Measurements from ENCODE around the gene UNC79.
"Not testable (repeated sequence)": the region's sequence is repeated elsewhere in the genome, so short reads cannot be mapped to it uniquely, and the experiment has no call there.

Gene UNC79

GRCh38 chr14:93496856-93497741, 66.4 kb downstream of the UNC79 start:
- no peak for DNase-seq

GRCh38 chr14:93510056-93510455, 79.3 kb downstream of the UNC79 start:
- no peak for DNase-seq

- DNase-seq = no peak
These were observed 80.3 kb downstream of the UNC79 start for GRCh38 chr14:93511001-93511400.

GRCh38 chr14:93520053-93520607, 89.4 kb downstream of the UNC79 start:
- peak; percentile 13 for DNase-seq

GRCh38 chr14:93522221-93522620, 91.5 kb downstream of the UNC79 start:
- DNase-seq = no peak

- DNase-seq = not testable (repeated sequence)
These were observed 94.5 kb downstream of the UNC79 start for GRCh38 chr14:93525216-93525615.

GRCh38 chr14:93525696-93526451, 95.1 kb downstream of the UNC79 start:
- DNase-seq = no peak

- no peak for DNase-seq
These were observed 96.5 kb downstream of the UNC79 start for GRCh38 chr14:93527203-93527607.

GRCh38 chr14:93528884-93529558, 98.3 kb downstream of the UNC79 start:
- no peak for DNase-seq

GRCh38 chr14:93531644-93532043, 100.9 kb downstream of the UNC79 start:
- no peak for DNase-seq

GRCh38 chr14:93532541-93532940, 101.8 kb downstream of the UNC79 start:
- no peak for DNase-seq

GRCh38 chr14:93533437-93533836, 102.7 kb downstream of the UNC79 start:
- no peak for DNase-seq

GRCh38 chr14:93533842-93534241, 103.1 kb downstream of the UNC79 start:
- no peak for DNase-seq

GRCh38 chr14:93535537-93535936, 104.8 kb downstream of the UNC79 start:
- DNase-seq = no peak

GRCh38 chr14:93536945-93537344, 106.2 kb downstream of the UNC79 start:
- peak; percentile 7 for DNase-seq

GRCh38 chr14:93537951-93538350, 107.2 kb downstream of the UNC79 start:
- DNase-seq = peak; percentile 5

GRCh38 chr14:93538413-93538812, 107.7 kb downstream of the UNC79 start:
- DNase-seq = peak; percentile 2

GRCh38 chr14:93540235-93540634, 109.5 kb downstream of the UNC79 start:
- DNase-seq = no peak

GRCh38 chr14:93543766-93544165, 113.0 kb downstream of the UNC79 start:
- DNase-seq = peak; percentile 19

GRCh38 chr14:93544212-93544611, 113.5 kb downstream of the UNC79 start:
- DNase-seq = no peak

GRCh38 chr14:93546642-93547041, 115.9 kb downstream of the UNC79 start:
- DNase-seq = no peak

GRCh38 chr14:93548102-93548843, 117.5 kb downstream of the UNC79 start:
- no peak for DNase-seq

Measured in COR-L47 (cell line).